ENCODE results near the gene ITPR2. TPM values are rescaled to one million over a fixed set of nuclear protein-coding genes. Genes with fewer than 3 reads are reported as not detected.

ITPR2 gene
- total and polyA plus RNA-seq, 2 of the 13 experiments (the other 11 are each of a cell fraction or from before 2014, with no cell fraction given): 31.9 to 81.9 TPM

- TF ChIP-seq ZNF580 (CRISPR knock-in tag; IDR thresholded peaks at IDR 0.05; ENCODE audit: borderline replicate concordance, low read depth) (no peak), FOXK1 (CRISPR knock-in tag; IDR thresholded peaks at IDR 0.05; ENCODE audit: borderline replicate concordance, low read depth) (peak; percentile 98), KAT8 (CRISPR knock-in tag; IDR thresholded peaks at IDR 0.05) (peak; percentile 87), ZNF224 (CRISPR knock-in tag; IDR thresholded peaks at IDR 0.05) (no peak), FOXP1 (IDR thresholded peaks at IDR 0.05) (peak; percentile 96), FOXP1 (CRISPR knock-in tag; IDR thresholded peaks at IDR 0.05) (peak; percentile 100), TMF1 (CRISPR knock-in tag; IDR thresholded peaks at IDR 0.05; ENCODE audit: low read depth) (peak; percentile 61; the same call in 1 of the 2 replicates), HMGXB4 (CRISPR knock-in tag; IDR thresholded peaks at IDR 0.05; ENCODE audit: borderline replicate concordance in 1 of 2, low read depth in 1 of 2) (peak in 1 of 2 experiments; percentile 70; a peak in 1 of 4 replicates), RAD51 (IDR thresholded peaks at IDR 0.05; ENCODE audit: borderline replicate concordance) (no peak), ZNF720 (CRISPR knock-in tag; IDR thresholded peaks at IDR 0.05) (no peak), ZBTB43 (CRISPR knock-in tag; conservative IDR thresholded peaks at IDR 0.05) (peak; percentile 90), ZNF550 (CRISPR knock-in tag; IDR thresholded peaks at IDR 0.05; ENCODE audit: borderline replicate concordance) (no peak), ZNF468 (CRISPR knock-in tag; IDR thresholded peaks at IDR 0.05) (no peak), ETS1 (CRISPR knock-in tag; IDR thresholded peaks at IDR 0.05) (no peak), ZNF432 (CRISPR knock-in tag; IDR thresholded peaks at IDR 0.05; ENCODE audit: borderline replicate concordance) (no peak), GFI1 (CRISPR knock-in tag; IDR thresholded peaks at IDR 0.05; ENCODE audit: borderline replicate concordance) (peak; percentile 98), MAFF (IDR thresholded peaks at IDR 0.05; ENCODE audit: low read depth, low read length) (peak; percentile 81), ZC3H13 (CRISPR knock-in tag; IDR thresholded peaks at IDR 0.05) (no peak), ZNF768 (CRISPR knock-in tag; IDR thresholded peaks at IDR 0.05) (no peak), GPBP1L1 (CRISPR knock-in tag; IDR thresholded peaks at IDR 0.05) (no peak), SMYD3 (CRISPR knock-in tag; IDR thresholded peaks at IDR 0.05) (peak; percentile 93), TEF (CRISPR knock-in tag; IDR thresholded peaks at IDR 0.05) (no peak; the same call in 1 of the 2 replicates)
These were observed 64.1 kb downstream of the ITPR2 start (continued) for GRCh38 chr12:26768611-26769603.
